HG03064 (cell line): ENCODE data around the gene PDLIM1.

Source experiments
- ATAC-seq: cut with Tn5 transposase; IDR thresholded peaks from one replicate; pipeline ENCODE4 v1.9.1; 2021; ENCODE audit warnings: low read depth; ENCODE audit not compliant: unreplicated experiment

Gene PDLIM1

GRCh38 chr10:95290461-95291364 lies at the start of gene PDLIM1:
Gene PDLIM1, minus strand, starts transcription at chr10:95291003. Its CDS starts 88 bp downstream, at chr10:95290915.
- ATAC-seq = peak; percentile 40

- no peak for ATAC-seq
Observed at GRCh38 chr10:95339863-95340262, 49.1 kb upstream of the PDLIM1 start.

- no peak for ATAC-seq
Observed at GRCh38 chr10:95337423-95338160, 46.8 kb upstream of the PDLIM1 start.

- ATAC-seq = no peak
Observed at GRCh38 chr10:95336702-95337101, 45.9 kb upstream of the PDLIM1 start.

- ATAC-seq = no peak
Observed at GRCh38 chr10:95335933-95336699, 45.3 kb upstream of the PDLIM1 start.

GRCh38 chr10:95334805-95335144 lies 44.0 kb upstream of the PDLIM1 start:
- no peak for ATAC-seq

GRCh38 chr10:95333997-95334804 lies 43.4 kb upstream of the PDLIM1 start:
- no peak for ATAC-seq

- no peak for ATAC-seq
Observed at GRCh38 chr10:95332666-95333249, 42.0 kb upstream of the PDLIM1 start.

- no peak for ATAC-seq
Observed at GRCh38 chr10:95331596-95332130, 40.9 kb upstream of the PDLIM1 start.

GRCh38 chr10:95330966-95331453 lies 40.2 kb upstream of the PDLIM1 start:
- no peak for ATAC-seq

GRCh38 chr10:95329296-95329695 lies 38.5 kb upstream of the PDLIM1 start:
- no peak for ATAC-seq

GRCh38 chr10:95328013-95328412 lies 37.2 kb upstream of the PDLIM1 start:
- ATAC-seq = no peak

GRCh38 chr10:95327367-95327766 lies 36.6 kb upstream of the PDLIM1 start:
- ATAC-seq = no peak

GRCh38 chr10:95326396-95326795 lies 35.6 kb upstream of the PDLIM1 start:
- ATAC-seq = no peak

GRCh38 chr10:95325863-95326262 lies 35.1 kb upstream of the PDLIM1 start:
- ATAC-seq = no peak

GRCh38 chr10:95324436-95325268 lies 33.8 kb upstream of the PDLIM1 start:
- ATAC-seq = no peak

- no peak for ATAC-seq
Observed at GRCh38 chr10:95321554-95322301, 30.9 kb upstream of the PDLIM1 start.

- no peak for ATAC-seq
Observed at GRCh38 chr10:95319239-95319638, 28.4 kb upstream of the PDLIM1 start.
